Activated CD4-positive, alpha-beta T cell treated with anti-CD3 and anti-CD28 coated beads, Interleukin-10, Interleukin-2, amounts not matched to agents 100 ng/mL and 50 ng/mL, durations not matched to agents 16 hours and 8 hours (primary cell): ENCODE data around the gene PAFAH1B2.
"Not testable (repeated sequence)": the region's sequence is repeated elsewhere in the genome, so short reads cannot be mapped to it uniquely, and the experiment has no call there.

ENCODE experiments used
- DNase-seq: peaks from one replicate; pipeline ENCODE4 v3.0.0-alpha.2; 2020

The PAFAH1B2 gene

GRCh38 chr11:117206111-117206510 lies 62.0 kb downstream of the PAFAH1B2 start:
- not testable (repeated sequence) for DNase-seq

- not testable (repeated sequence) for DNase-seq
These were observed 62.8 kb downstream of the PAFAH1B2 start for GRCh38 chr11:117206859-117207258.

GRCh38 chr11:117207481-117207880 lies 63.4 kb downstream of the PAFAH1B2 start:
- DNase-seq: not testable (repeated sequence)

GRCh38 chr11:117208710-117209109 lies 64.6 kb downstream of the PAFAH1B2 start:
- DNase-seq: not testable (repeated sequence)

GRCh38 chr11:117209351-117210125 lies 65.5 kb downstream of the PAFAH1B2 start:
- not testable (repeated sequence) for DNase-seq

GRCh38 chr11:117210620-117211019 lies 66.5 kb downstream of the PAFAH1B2 start:
- no peak for DNase-seq

GRCh38 chr11:117212697-117213355 lies 68.7 kb downstream of the PAFAH1B2 start:
- no peak for DNase-seq

- DNase-seq: no peak
These were observed 70.5 kb downstream of the PAFAH1B2 start for GRCh38 chr11:117214404-117215110.

- no peak for DNase-seq
These were observed 73.3 kb downstream of the PAFAH1B2 start for GRCh38 chr11:117217141-117218084.

- no peak for DNase-seq
These were observed 74.2 kb downstream of the PAFAH1B2 start for GRCh38 chr11:117218133-117218915.

GRCh38 chr11:117219001-117219400 lies 74.9 kb downstream of the PAFAH1B2 start:
- DNase-seq: no peak

GRCh38 chr11:117219455-117219854 lies 75.4 kb downstream of the PAFAH1B2 start:
- DNase-seq: no peak

- DNase-seq: no peak
These were observed 75.9 kb downstream of the PAFAH1B2 start for GRCh38 chr11:117219995-117220394.

GRCh38 chr11:117220568-117220967 lies 76.5 kb downstream of the PAFAH1B2 start:
- no peak for DNase-seq

GRCh38 chr11:117220999-117221774 lies 77.1 kb downstream of the PAFAH1B2 start:
- no peak for DNase-seq

GRCh38 chr11:117221775-117222517 lies 77.9 kb downstream of the PAFAH1B2 start:
- DNase-seq: no peak

GRCh38 chr11:117222991-117223740 lies 79.1 kb downstream of the PAFAH1B2 start:
- DNase-seq: no peak

GRCh38 chr11:117223741-117224689 lies 79.9 kb downstream of the PAFAH1B2 start:
- DNase-seq: no peak
